ENCODE results near the gene RPL10A.

GRCh38 chr6:35492974-35493284 lies 24.7 kb downstream of the RPL10A start:
- no peak for TF ChIP-seq POLR2A (IDR thresholded peaks at IDR 0.05)
- TF ChIP-seq, protein P1, sequence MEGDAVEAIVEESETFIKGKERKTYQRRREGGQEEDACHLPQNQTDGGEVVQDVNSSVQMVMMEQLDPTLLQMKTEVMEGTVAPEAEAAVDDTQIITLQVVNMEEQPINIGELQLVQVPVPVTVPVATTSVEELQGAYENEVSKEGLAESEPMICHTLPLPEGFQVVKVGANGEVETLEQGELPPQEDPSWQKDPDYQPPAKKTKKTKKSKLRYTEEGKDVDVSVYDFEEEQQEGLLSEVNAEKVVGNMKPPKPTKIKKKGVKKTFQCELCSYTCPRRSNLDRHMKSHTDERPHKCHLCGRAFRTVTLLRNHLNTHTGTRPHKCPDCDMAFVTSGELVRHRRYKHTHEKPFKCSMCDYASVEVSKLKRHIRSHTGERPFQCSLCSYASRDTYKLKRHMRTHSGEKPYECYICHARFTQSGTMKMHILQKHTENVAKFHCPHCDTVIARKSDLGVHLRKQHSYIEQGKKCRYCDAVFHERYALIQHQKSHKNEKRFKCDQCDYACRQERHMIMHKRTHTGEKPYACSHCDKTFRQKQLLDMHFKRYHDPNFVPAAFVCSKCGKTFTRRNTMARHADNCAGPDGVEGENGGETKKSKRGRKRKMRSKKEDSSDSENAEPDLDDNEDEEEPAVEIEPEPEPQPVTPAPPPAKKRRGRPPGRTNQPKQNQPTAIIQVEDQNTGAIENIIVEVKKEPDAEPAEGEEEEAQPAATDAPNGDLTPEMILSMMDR (IDR thresholded peaks at IDR 0.05) = no peak
